ENCODE results near the gene ZNF683.
A peak's percentile ranks its signal among the peaks of the same experiment; 100 is the strongest.

Gene ZNF683

DNA sequence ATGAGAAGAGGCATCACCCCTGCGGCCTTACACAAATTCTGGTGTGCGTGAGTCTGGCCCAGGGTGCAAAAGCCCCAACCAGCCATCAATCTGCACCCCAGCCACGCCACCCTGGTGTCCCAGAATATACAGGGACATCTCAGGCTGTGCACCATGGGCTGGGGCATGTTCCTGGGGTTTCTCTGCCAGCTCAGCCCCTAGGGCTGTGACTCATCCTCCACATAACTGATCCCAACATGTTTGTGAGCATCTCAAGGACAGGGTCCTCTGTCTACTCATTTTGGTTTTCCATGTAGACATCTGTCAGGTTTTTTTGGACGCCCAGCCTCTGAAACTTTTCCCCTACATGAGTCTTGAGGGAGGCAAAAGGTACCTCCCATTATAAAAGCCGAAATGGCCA lies 511 bp downstream of the ZNF683 start:
- no peaks in the 10 kb centered on the region for H3K36me3 Mint-ChIP-seq (ENCODE audit: low read depth)
- peaks cover 4% of the 10 kb centered on the region for H3K9me3 Mint-ChIP-seq
- ATAC-seq: peak; percentile 47
- H3K4me1 Mint-ChIP-seq: peaks cover 74% of the 10 kb centered on the region
- no peak overlapping the region for H3K4me3 Mint-ChIP-seq
- no peak for DNase-seq
- H3K27ac Mint-ChIP-seq: peak overlapping the region; percentile 83
- H3K27me3 Mint-ChIP-seq: no peaks in the 10 kb centered on the region

GRCh38 chr1:26370591-26371382 lies 1.8 kb downstream of the ZNF683 start:
- peak overlapping the region; percentile 22 for H3K4me3 Mint-ChIP-seq
- no peak for ATAC-seq
- H3K36me3 Mint-ChIP-seq (ENCODE audit: low read depth): no peaks in the 10 kb centered on the region
- H3K9me3 Mint-ChIP-seq: peaks cover 4% of the 10 kb centered on the region
- peaks cover 3% of the 10 kb centered on the region for H3K27me3 Mint-ChIP-seq
- H3K27ac Mint-ChIP-seq: peak overlapping the region; percentile 57
- DNase-seq: no peak
- peaks cover 62% of the 10 kb centered on the region for H3K4me1 Mint-ChIP-seq

GRCh38 chr1:26368486-26368885 lies 4.1 kb downstream of the ZNF683 start:
- H3K27me3 Mint-ChIP-seq: peaks cover 5% of the 10 kb centered on the region
- peaks cover 4% of the 10 kb centered on the region for H3K9me3 Mint-ChIP-seq
- DNase-seq (no peak), ATAC-seq (no peak)
- no peaks in the 10 kb centered on the region for H3K36me3 Mint-ChIP-seq (ENCODE audit: low read depth)
- peaks cover 53% of the 10 kb centered on the region for H3K4me1 Mint-ChIP-seq
- H3K27ac Mint-ChIP-seq: no peak overlapping the region
- no peak overlapping the region for H3K4me3 Mint-ChIP-seq

- DNase-seq: no peak
- H3K27me3 Mint-ChIP-seq: peaks cover 5% of the 10 kb centered on the region
- no peak for ATAC-seq
- peaks cover 53% of the 10 kb centered on the region for H3K4me1 Mint-ChIP-seq
- H3K4me3 Mint-ChIP-seq: no peak overlapping the region
- H3K36me3 Mint-ChIP-seq (ENCODE audit: low read depth): no peaks in the 10 kb centered on the region
- peaks cover 4% of the 10 kb centered on the region for H3K9me3 Mint-ChIP-seq
- H3K27ac Mint-ChIP-seq: peak overlapping the region; percentile 36
Observed at GRCh38 chr1:26368006-26368405, 4.5 kb downstream of the ZNF683 start.

DNA sequence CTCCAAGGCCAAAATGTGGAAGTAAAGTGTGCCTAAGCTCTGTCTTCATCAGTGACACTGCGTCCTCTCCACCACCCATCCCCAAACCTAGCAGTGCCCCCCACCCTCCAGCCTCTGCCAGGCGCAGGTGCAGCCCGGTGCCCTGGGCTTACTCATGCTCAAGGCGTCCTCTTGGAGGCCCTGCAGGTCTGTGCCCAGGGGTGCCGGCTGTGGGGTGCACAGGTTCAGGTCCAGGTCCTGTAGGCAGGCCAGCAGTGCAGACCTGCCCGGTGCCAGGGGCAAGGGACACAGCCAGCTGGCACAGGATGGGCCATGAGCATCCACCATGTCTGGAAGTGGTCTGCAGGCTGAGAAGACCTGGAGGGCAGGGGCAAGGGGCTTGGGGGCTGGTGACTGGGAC lies 5.1 kb downstream of the ZNF683 start:
- ATAC-seq (no peak), DNase-seq (no peak)
- Mint-ChIP-seq H3K9me3 (peaks cover 4% of the 10 kb centered on the region), H3K4me3 (no peak overlapping the region), H3K4me1 (peaks cover 47% of the 10 kb centered on the region), H3K36me3 (ENCODE audit: low read depth) (no peaks in the 10 kb centered on the region), H3K27ac (no peak overlapping the region), H3K27me3 (peaks cover 5% of the 10 kb centered on the region)

- H3K27ac Mint-ChIP-seq: no peak overlapping the region
- H3K36me3 Mint-ChIP-seq (ENCODE audit: low read depth): no peaks in the 10 kb centered on the region
- H3K27me3 Mint-ChIP-seq: peaks cover 12% of the 10 kb centered on the region
- ATAC-seq: no peak
- H3K4me3 Mint-ChIP-seq: no peak overlapping the region
- no peaks in the 10 kb centered on the region for H3K9me3 Mint-ChIP-seq
- DNase-seq: no peak
- peaks cover 40% of the 10 kb centered on the region for H3K4me1 Mint-ChIP-seq
Observed at GRCh38 chr1:26364956-26365355, 7.6 kb downstream of the ZNF683 start.

GRCh38 chr1:26363549-26364448 lies 8.8 kb downstream of the ZNF683 start:
- Mint-ChIP-seq H3K4me1 (peaks cover 44% of the 10 kb centered on the region), H3K9me3 (no peaks in the 10 kb centered on the region), H3K36me3 (ENCODE audit: low read depth) (no peaks in the 10 kb centered on the region), H3K27me3 (peaks cover 20% of the 10 kb centered on the region), H3K27ac (peak overlapping the region; percentile 22), H3K4me3 (no peak overlapping the region)
- DNase-seq (peak; percentile 93), ATAC-seq (peak; percentile 85)

- peaks cover 49% of the 10 kb centered on the region for H3K4me1 Mint-ChIP-seq
- H3K9me3 Mint-ChIP-seq: no peaks in the 10 kb centered on the region
- peaks cover 23% of the 10 kb centered on the region for H3K27me3 Mint-ChIP-seq
- DNase-seq (no peak), ATAC-seq (no peak)
- no peak overlapping the region for H3K4me3 Mint-ChIP-seq
- no peaks in the 10 kb centered on the region for H3K36me3 Mint-ChIP-seq (ENCODE audit: low read depth)
- no peak overlapping the region for H3K27ac Mint-ChIP-seq
Observed at GRCh38 chr1:26362331-26362730, 10.2 kb downstream of the ZNF683 start.

DNA sequence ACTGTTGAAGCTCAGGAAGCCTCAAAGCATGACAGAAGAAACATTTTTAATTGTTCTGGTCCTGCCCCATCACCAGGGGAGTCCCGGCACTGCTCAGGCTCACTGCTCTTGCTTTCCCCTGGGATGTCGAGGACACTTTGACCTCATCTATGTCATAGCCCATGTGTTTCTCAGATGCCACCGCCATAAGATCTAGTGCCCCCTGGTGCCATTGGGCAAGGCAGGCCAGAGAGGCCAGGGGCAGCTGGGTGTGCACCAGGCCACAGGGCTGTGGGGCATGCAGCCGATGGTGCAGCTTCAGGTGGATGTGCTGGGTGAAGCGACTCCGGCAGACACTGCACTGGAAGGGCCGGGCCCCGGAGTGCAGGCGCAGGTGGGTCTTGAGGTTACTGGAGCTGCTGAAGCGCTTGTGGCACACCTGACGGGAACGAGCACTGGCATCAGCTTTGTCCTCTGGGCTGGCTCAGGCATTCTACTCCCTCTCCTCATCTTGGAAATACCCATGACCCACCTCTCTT lies 10.9 kb downstream of the ZNF683 start:
- Mint-ChIP-seq H3K36me3 (ENCODE audit: low read depth) (no peaks in the 10 kb centered on the region), H3K4me3 (no peak overlapping the region), H3K27ac (no peak overlapping the region), H3K9me3 (no peaks in the 10 kb centered on the region), H3K4me1 (peaks cover 49% of the 10 kb centered on the region), H3K27me3 (peaks cover 25% of the 10 kb centered on the region)
- DNase-seq (no peak), ATAC-seq (no peak)

GRCh38 chr1:26360807-26361604 lies 11.5 kb downstream of the ZNF683 start:
- Mint-ChIP-seq H3K9me3 (no peaks in the 10 kb centered on the region), H3K4me1 (peaks cover 49% of the 10 kb centered on the region), H3K27ac (no peak overlapping the region), H3K36me3 (ENCODE audit: low read depth) (no peaks in the 10 kb centered on the region), H3K27me3 (peaks cover 21% of the 10 kb centered on the region), H3K4me3 (peak overlapping the region; percentile 44)
- ATAC-seq (no peak), DNase-seq (no peak)

DNA sequence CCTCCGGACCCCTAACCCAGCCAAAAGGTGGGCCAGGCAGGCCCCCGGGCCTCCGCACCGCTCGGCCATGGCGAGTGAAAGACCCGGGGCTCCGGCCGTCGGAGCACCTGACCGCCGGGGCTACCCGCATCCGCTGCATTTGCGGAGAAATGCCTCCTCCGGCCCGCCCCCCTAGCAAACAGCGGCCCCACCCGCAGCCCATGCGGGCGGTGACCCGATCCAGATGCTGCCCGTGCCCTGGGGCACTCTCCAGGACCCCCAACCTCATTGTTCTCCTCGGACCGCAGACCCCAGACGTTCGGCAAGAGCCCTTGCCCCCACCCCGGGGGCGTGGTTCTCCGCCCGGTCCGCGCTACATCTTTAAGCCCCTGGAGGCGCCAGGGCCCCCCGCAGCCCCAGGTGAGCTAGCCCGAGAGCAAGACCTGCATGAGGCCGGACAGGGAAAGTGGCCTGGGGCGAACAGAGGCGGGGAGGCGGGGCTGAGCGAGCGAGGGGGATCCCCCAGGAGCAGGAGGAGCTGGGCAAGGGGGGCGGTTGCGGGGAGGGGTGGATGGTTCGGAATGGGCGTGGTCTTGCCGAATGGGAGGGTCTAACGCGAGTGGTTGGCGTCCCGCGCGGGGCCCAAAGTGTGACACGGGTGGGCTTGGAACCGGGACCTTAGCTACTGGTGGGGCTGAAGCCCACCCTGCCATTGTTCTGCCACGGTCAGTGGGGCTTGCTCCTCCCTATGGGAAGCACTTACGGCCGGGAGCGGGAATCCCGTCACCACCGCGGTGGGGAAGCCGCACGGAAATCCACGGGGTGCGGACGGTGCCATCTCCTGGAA lies 12.4 kb downstream of the ZNF683 start:
- Mint-ChIP-seq H3K9me3 (no peaks in the 10 kb centered on the region), H3K36me3 (ENCODE audit: low read depth) (no peaks in the 10 kb centered on the region), H3K4me3 (peak overlapping the region; percentile 44), H3K27me3 (peaks cover 24% of the 10 kb centered on the region), H3K27ac (no peak overlapping the region), H3K4me1 (peaks cover 51% of the 10 kb centered on the region)
- ATAC-seq: no peak
- peak; percentile 58 for DNase-seq

DNA sequence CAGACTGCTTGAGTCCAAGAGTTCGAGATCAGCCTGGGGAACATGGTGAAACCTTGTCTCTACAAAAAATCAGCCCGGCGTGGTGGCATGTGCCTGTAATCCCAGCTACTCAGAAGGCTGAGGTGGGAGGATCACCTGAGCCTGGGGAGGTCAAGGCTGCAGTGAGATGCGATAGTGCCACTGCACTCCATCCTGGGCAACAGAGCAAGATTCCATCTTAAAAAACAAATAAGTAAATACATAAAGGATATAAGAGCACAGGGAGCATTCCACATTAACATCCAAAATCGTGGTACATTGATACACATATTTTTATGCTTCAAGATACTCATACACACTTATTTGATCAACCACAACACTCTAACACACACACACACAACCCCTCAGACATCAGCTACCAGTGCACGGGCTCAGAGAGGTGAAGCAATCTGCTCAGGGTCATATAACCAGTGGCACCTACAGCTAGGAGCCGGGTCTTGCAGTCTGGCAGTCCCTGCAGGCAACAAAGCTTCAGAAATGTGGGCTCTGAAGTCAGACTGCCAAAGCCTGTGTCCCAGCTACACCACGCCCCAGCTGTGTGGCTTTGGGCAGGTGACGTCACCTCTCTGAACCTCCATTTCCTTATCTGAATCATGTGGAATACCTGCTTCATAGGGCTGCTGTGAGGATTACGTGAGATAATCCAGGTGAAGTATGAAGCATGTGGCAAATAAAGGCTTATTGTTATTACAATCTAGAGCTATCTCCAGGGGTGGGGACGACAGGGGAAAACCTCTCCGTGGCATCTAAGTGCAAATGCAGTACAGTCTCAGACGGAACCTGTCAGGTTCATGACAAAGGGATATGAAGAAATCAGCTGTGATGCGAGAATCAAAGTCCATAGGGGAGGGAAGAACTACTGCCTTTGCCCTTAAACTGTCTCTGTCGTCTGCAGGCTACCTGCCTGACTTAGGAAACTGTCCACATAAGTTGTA lies 13.9 kb downstream of the ZNF683 start:
- H3K4me3 Mint-ChIP-seq: peak overlapping the region; percentile 44
- H3K4me1 Mint-ChIP-seq: peaks cover 40% of the 10 kb centered on the region
- H3K9me3 Mint-ChIP-seq: no peaks in the 10 kb centered on the region
- ATAC-seq (peak; percentile 79), DNase-seq (peak; percentile 69)
- H3K36me3 Mint-ChIP-seq (ENCODE audit: low read depth): no peaks in the 10 kb centered on the region
- peak overlapping the region; percentile 47 for H3K27ac Mint-ChIP-seq
- H3K27me3 Mint-ChIP-seq: peaks cover 23% of the 10 kb centered on the region
